RCC 7860 (cell line): ENCODE data around the gene TNS1.

Source experiments
- DNase-seq: peaks from one replicate; pipeline ENCODE4 v3.0.0-alpha.2; 2015; ENCODE audit warnings: low spot score
- FAIRE-seq: peaks from 2 replicates; lab custom pipeline; 2012; peaks lifted over from hg19 to GRCh38; lab: Jason Lieb, UNC

The TNS1 gene

GRCh38 chr2:217983276-217984233 is 19.2 kb downstream of the TNS1 start:
- DNase-seq: no peak
- no peak for FAIRE-seq

GRCh38 chr2:217981971-217982370 is 20.8 kb downstream of the TNS1 start:
- FAIRE-seq (no peak), DNase-seq (no peak)

- DNase-seq (no peak), FAIRE-seq (no peak)
These were observed 21.6 kb downstream of the TNS1 start for GRCh38 chr2:217981084-217981730.

- DNase-seq (no peak), FAIRE-seq (no peak)
These were observed 22.2 kb downstream of the TNS1 start for GRCh38 chr2:217980591-217980990.

GRCh38 chr2:217980036-217980435 is 22.8 kb downstream of the TNS1 start:
- no peak for FAIRE-seq

GRCh38 chr2:217979151-217979811 is 23.5 kb downstream of the TNS1 start:
- DNase-seq (no peak), FAIRE-seq (no peak)

More at GRCh38 chr2:217980036-217980435, 22.8 kb downstream of the TNS1 start:
- DNase-seq: no peak

GRCh38 chr2:217978536-217979150 is 24.2 kb downstream of the TNS1 start:
- DNase-seq (no peak), FAIRE-seq (no peak)

- DNase-seq: no peak
- no peak for FAIRE-seq
These were observed 24.8 kb downstream of the TNS1 start for GRCh38 chr2:217977840-217978535.

- DNase-seq: no peak
- no peak for FAIRE-seq
These were observed 26.5 kb downstream of the TNS1 start for GRCh38 chr2:217976301-217976700.

GRCh38 chr2:217975626-217976025 is 27.2 kb downstream of the TNS1 start:
- DNase-seq (no peak), FAIRE-seq (no peak)

- FAIRE-seq (no peak), DNase-seq (no peak)
These were observed 28.3 kb downstream of the TNS1 start for GRCh38 chr2:217974389-217975005.

- FAIRE-seq: no peak
- no peak for DNase-seq
These were observed 29.6 kb downstream of the TNS1 start for GRCh38 chr2:217973008-217973787.

GRCh38 chr2:217972490-217972889 is 30.3 kb downstream of the TNS1 start:
- FAIRE-seq (no peak), DNase-seq (no peak)

- DNase-seq (no peak), FAIRE-seq (no peak)
These were observed 30.8 kb downstream of the TNS1 start for GRCh38 chr2:217972037-217972436.

GRCh38 chr2:217971166-217971565 is 31.6 kb downstream of the TNS1 start:
- FAIRE-seq (no peak), DNase-seq (no peak)

GRCh38 chr2:217970206-217970605 is 32.6 kb downstream of the TNS1 start:
- no peak for FAIRE-seq
- no peak for DNase-seq

GRCh38 chr2:217969588-217969987 is 33.2 kb downstream of the TNS1 start:
- FAIRE-seq (no peak), DNase-seq (no peak)

- DNase-seq (no peak), FAIRE-seq (no peak)
These were observed 34.8 kb downstream of the TNS1 start for GRCh38 chr2:217968023-217968422.

GRCh38 chr2:217966423-217967070 is 36.2 kb downstream of the TNS1 start:
- FAIRE-seq: no peak
- no peak for DNase-seq
